HUES64 (cell line): ENCODE measurements around the gene BCL10. TPM values are rescaled to one million over a fixed set of nuclear protein-coding genes. Genes with fewer than 3 reads are reported as not detected.

Experiments used
- H3K27ac ChIP-seq: 2 replicates; pipeline ENCODE4 v1.7.0; 2013; ENCODE audit warnings: low read depth, low read length, inconsistent platforms
- H3K27me3 ChIP-seq: 2 replicates; pipeline ENCODE4 v1.6.1; 2013; ENCODE audit warnings: mild to moderate bottlenecking, low read length; ENCODE audit not compliant: insufficient read depth
- H3K36me3 ChIP-seq: 2 replicates; pipeline ENCODE4 v1.6.1; 2013; ENCODE audit warnings: mild to moderate bottlenecking, low read length; ENCODE audit not compliant: insufficient read depth
- H3K4me1 ChIP-seq: 2 replicates; pipeline ENCODE4 v1.6.1; 2013; ENCODE audit warnings: mild to moderate bottlenecking, low read length, moderate library complexity; ENCODE audit not compliant: insufficient read depth
- H3K4me3 ChIP-seq: 2 replicates; pipeline ENCODE4 v1.5.1; 2013; ENCODE audit warnings: mild to moderate bottlenecking, low read length, moderate library complexity
- H3K9ac ChIP-seq: 2 replicates; pipeline ENCODE4 v1.6.1; 2013; ENCODE audit warnings: mild to moderate bottlenecking, low read depth, low read length
- H3K9me3 ChIP-seq: 2 replicates; pipeline ENCODE4 v1.6.1; 2013; ENCODE audit warnings: low read depth, low read length; ENCODE audit not compliant: insufficient read depth
- WGBS: fragments of 150-250, 120-280 bp; methylation state at CpG from one replicate; pipeline ENCODE4 v1.1.7; 2013; ENCODE audit warnings: missing lambda C conversion rate; 5-methylcytosine and 5-hydroxymethylcytosine counted together
- polyA plus RNA-seq, 2 experiments: library from polyadenylated mRNA; stranded (reverse); fragments of 50-300 nt; gene quantifications; one replicate each; pipeline ENCODE4 v1.2.3, GENCODE V29; 2013

Gene BCL10
- 14.9 TPM for polyA plus RNA-seq (2013, experiment 1 of 2)
- 14.5 TPM for polyA plus RNA-seq (2013, experiment 2 of 2)

DNA sequence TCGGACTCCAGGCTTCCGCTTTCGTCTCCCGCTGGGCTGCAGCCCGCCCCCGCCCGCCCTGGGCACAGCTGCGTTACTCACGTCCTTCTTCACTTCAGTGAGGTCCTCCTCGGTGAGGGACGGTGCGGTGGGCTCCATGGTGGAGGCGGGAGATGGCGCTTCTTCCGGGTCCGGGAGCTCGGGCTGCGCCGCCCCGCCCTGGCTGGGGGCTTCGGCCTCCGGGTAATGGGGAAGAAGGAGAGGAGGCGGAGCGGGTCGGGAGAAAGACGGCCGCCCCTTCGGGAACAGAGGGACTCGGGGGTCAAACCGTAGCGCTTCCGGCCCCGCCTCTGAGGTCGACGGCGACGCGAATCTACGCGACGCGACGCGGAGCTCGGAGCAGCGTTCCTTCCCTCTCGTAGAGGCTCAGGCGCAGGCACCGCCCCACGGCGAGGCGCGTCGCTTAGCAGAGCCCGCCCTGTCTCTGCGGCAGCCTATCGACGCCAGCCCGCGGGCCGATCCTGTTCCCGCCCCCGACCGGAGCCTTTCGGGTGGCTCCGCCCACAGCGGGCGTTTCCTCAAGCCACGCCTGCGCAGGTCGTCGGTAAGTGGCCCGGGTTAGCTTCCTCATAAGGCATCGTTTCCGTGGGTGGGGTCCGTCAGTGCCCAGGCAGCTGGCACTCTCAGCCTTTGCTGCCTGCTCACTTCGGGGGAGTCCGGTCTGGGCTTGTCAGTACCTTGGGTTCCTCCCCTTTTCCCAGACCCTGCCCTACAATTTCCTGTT lies at the start of gene BCL10:
Gene BCL10 (minus strand): TSS at position 418 of the 763 bp plus-strand sequence. CDS start 280 bp downstream, at position 138.
- Histone ChIP-seq H3K9me3 (no peaks in the 10 kb centered on the region), H3K27me3 (no peaks in the 10 kb centered on the region), H3K4me3 (peak within 1 kb of the TSS; percentile 87), H3K9ac (peak within 1 kb of the TSS; percentile 84), H3K4me1 (peaks cover 6% of the 10 kb centered on the region; the same call in 1 of the 2 replicates), H3K27ac (peak within 1 kb of the TSS; percentile 96), H3K36me3 (peaks cover 14% of the 10 kb centered on the region)
- under 1% methylated on average over 78 of the region's 78 CpGs for WGBS

DNA sequence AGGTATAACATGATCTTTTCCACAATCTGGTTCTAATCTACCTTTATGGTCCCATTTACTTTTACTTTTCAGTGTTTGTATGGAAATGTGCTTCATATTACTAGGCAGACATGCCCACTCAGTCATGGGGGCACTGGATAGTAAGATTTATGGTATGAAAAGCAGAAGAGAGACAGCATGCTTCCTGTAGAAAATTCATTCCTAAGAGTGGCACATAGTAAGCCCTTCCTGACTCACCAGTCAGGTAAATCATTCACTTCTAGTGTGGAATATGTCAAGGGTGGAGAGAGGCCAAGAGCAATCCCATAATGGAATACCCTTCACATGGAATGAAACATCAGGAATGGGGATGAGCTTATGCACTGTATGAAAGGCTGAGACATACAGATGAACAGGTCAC lies 49.5 kb upstream of the BCL10 start:
- no peak overlapping the region for H3K4me3 ChIP-seq
- H3K27ac ChIP-seq: no peak overlapping the region
- H3K9me3 ChIP-seq: no peaks in the 10 kb centered on the region
- peaks cover 43% of the 10 kb centered on the region for H3K4me1 ChIP-seq
- H3K36me3 ChIP-seq: no peaks in the 10 kb centered on the region
- no peak overlapping the region for H3K9ac ChIP-seq
- H3K27me3 ChIP-seq: no peaks in the 10 kb centered on the region

DNA sequence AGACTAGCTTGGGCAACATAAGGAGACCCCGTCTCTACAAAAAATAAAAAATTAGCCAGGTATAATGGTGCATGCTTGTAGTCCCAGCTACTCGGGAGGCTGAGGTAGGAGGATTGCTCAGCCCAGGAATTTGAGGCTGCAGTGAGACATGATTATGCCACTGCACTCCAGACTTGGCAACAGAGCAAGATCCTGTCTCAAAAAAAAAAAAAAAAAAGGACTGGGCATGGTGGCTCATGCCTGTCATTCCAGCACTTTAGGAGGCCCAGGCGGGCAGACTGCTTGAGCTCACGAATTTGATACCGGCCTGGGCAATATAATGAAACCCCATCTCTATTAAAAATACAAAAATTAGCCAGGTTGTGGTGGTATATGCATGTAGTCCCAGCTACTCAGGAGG lies 47.3 kb upstream of the BCL10 start:
- Histone ChIP-seq H3K36me3 (no peaks in the 10 kb centered on the region), H3K4me3 (no peak overlapping the region), H3K9ac (no peak overlapping the region), H3K27me3 (no peaks in the 10 kb centered on the region), H3K4me1 (peaks cover 23% of the 10 kb centered on the region), H3K27ac (no peak overlapping the region), H3K9me3 (no peaks in the 10 kb centered on the region)
- WGBS: 97% methylated on average over 2 of the region's 5 CpGs

DNA sequence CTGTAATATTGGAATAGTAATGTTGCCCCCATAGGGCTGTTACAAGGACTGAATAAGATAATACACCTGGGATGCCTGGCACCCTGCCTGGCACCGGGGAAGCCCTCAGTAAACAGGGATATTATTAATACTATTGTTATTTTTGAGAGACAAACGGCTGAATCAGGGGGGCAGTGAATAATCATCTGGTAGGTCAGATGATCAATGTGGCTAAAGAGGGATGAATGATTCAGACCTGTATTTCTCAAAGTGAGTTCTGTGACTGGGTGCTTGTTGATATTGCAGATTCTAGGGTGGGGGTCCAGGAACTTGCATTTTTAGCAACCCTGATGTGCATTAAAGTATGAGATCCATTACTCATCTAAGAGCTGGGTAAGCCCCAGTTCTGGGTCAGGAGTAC lies 46.2 kb upstream of the BCL10 start:
- Histone ChIP-seq H3K4me3 (no peak overlapping the region), H3K9me3 (no peaks in the 10 kb centered on the region), H3K9ac (no peak overlapping the region), H3K36me3 (no peaks in the 10 kb centered on the region), H3K4me1 (peaks cover 13% of the 10 kb centered on the region), H3K27ac (no peak overlapping the region), H3K27me3 (no peaks in the 10 kb centered on the region)
- WGBS: 100% methylated on average over 2 of the region's 2 CpGs

DNA sequence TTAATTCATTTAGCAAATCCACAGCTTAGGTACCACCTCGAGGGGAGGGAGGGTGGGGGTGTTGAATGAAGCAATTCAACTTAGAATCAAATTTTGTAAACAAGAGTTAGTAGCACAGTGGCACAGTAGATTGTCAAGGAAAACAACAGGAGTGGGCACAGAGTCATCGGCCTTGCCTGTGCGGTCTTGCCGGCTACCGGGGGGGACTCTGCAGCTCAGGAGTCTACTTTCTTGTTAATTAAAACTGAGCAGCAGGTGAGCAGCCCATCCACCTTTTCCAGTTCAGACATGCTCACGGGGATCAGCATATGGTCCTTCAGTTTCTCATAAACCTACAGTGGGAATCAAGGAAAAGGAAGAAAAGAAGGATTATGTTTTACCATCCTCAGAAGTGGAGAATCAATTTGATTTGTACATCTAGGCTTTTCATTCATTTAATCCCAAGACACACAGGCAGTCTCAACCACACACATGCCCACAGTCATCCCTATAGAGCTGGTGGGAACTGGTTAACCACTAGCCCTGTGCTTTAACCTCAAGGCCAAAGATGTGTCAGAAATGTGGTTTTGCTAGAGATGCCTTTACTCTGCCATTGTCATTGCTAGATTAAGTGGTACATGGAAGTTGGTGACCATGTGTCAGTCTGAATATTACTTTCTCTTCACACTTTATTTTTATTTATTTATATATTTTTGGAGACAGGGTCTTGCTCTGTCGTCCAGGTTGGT lies 45.0 kb upstream of the BCL10 start:
- Histone ChIP-seq H3K9ac (no peak overlapping the region), H3K4me3 (no peak overlapping the region), H3K9me3 (no peaks in the 10 kb centered on the region), H3K27ac (no peak overlapping the region), H3K4me1 (peaks cover 13% of the 10 kb centered on the region), H3K27me3 (no peaks in the 10 kb centered on the region), H3K36me3 (no peaks in the 10 kb centered on the region)
- 96% methylated on average over 7 of the region's 7 CpGs for WGBS

DNA sequence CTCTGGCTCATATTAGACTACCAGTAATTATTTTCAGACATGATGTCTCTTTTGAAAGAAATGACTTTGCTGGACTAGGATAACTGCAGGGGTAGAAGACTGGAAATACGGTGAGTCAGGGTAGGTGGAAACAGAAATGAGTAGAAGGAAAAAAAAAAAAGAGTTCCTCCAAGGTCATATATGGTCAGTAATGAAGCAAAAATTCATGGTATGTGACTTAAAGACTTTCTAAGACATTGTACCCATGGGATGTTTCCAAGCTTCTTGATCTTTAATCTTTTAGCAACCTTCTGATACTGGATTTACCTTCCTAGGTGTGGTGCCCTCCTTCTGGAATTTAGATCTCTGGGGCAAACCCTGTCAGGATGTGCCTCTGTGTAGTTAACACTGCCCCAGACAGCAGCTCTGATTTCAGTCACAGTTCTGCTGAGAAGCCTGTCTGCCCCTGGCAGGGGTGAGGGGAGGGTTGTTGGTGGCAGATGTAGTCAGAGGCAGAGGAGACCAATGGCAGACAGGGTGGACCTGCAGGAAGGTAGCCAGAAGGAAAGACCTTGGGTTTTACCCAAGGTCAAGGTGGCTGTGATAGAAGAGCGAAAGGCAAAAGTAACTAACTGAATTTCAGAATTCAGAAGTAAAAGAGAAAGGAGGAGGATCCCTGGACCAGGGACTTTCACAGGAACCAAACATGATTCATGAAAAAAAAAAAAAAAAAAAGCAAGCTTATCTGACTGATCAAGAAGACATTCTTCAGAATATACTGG lies 44.1 kb upstream of the BCL10 start:
- H3K9me3 ChIP-seq: no peaks in the 10 kb centered on the region
- H3K4me1 ChIP-seq: peaks cover 13% of the 10 kb centered on the region
- no peaks in the 10 kb centered on the region for H3K36me3 ChIP-seq
- H3K4me3 ChIP-seq: no peak overlapping the region
- H3K27ac ChIP-seq: no peak overlapping the region
- 95% methylated on average over 2 of the region's 2 CpGs for WGBS
- H3K9ac ChIP-seq: no peak overlapping the region
- H3K27me3 ChIP-seq: no peaks in the 10 kb centered on the region

DNA sequence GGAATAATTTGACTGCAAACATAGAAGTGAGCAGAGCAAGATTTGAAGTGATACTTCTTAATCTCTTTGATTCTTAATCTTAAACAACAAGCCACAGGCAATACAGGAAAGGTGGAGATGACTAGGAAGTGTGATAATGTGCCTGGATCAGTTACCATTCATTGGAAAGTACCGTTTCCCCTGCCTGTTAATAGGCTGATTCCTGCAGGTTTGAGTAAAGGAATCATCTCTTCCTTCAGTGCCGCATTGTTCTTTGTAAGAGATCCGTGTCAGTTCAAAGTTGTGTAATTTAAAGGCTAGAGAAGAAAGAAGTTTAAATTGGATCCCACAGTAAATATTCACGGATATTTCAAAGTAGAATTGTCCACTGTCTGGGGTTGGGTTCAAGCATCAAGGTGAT lies 43.5 kb upstream of the BCL10 start:
- Histone ChIP-seq H3K27ac (no peak overlapping the region), H3K9ac (no peak overlapping the region), H3K9me3 (no peaks in the 10 kb centered on the region), H3K4me3 (no peak overlapping the region), H3K27me3 (no peaks in the 10 kb centered on the region), H3K36me3 (no peaks in the 10 kb centered on the region), H3K4me1 (peaks cover 8% of the 10 kb centered on the region; the same call in 1 of the 2 replicates)
- 91% methylated on average over 4 of the region's 4 CpGs for WGBS

DNA sequence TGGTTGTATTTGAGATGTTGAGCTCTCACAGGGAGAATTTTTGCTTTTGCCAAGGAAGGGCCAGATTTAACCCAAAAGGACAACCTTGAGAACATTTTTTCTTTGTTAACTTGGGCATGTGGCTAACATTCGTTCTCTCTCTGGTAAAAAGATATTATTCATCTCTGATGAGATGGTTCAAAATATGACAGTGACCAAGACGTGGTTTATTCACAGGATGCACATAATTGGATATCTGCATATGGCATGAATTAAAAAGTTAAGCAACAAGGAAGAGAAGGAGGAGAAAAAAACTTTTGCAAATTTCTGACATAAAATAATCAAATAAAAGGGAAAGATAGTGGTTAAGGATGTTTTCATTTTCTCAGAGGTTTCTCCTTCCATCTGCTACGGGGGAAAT lies 43.1 kb upstream of the BCL10 start:
- H3K27me3 ChIP-seq: no peaks in the 10 kb centered on the region
- 99% methylated on average over 3 of the region's 3 CpGs for WGBS
- no peaks in the 10 kb centered on the region for H3K9me3 ChIP-seq
- no peak overlapping the region for H3K27ac ChIP-seq
- H3K36me3 ChIP-seq: no peaks in the 10 kb centered on the region
- H3K4me3 ChIP-seq: no peak overlapping the region
- H3K9ac ChIP-seq: no peak overlapping the region
- H3K4me1 ChIP-seq: peaks cover 3% of the 10 kb centered on the region; the same call in 1 of the 2 replicates

DNA sequence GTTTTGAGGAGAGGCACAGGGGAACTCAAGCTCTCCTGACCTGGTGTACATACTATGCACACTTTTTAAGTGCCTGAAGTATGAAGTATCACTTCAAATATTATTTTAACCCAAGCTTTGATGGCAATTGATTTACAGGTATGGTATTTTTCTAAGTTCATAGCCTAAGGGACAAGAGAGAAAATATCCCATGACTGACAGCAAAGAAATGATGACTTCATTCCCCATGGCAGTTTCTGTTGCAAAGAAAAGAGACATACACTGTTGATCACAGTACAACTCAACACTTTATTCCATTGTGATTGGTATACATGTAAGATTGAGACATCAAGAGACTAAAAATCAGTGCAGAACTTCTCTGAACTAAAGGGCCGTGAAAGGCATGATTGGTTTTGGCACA lies 41.8 kb upstream of the BCL10 start:
- Histone ChIP-seq H3K36me3 (no peaks in the 10 kb centered on the region), H3K4me3 (no peak overlapping the region), H3K27ac (no peak overlapping the region), H3K9ac (no peak overlapping the region), H3K9me3 (no peaks in the 10 kb centered on the region), H3K4me1 (no peaks in the 10 kb centered on the region), H3K27me3 (no peaks in the 10 kb centered on the region)
- 88% methylated on average over 1 of the region's 1 CpG for WGBS

DNA sequence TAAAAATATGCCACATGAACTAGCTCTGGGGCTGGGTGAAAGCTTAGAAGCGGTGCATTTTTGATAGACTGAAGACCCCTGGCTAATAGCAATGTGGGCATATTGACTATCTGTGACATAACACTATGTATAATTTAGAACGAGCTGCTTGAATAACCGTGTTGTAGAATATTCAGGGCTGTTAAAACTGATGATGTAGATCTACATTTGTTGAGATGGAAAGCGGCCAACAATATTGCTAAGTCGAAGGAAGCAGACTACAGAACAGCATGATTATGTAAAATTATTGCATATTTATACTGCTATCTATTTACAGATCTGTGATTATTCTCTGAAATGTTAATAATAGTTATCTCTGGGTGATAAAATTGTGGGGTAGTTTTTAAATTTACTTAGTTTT lies 41.1 kb upstream of the BCL10 start:
- Histone ChIP-seq H3K4me1 (no peaks in the 10 kb centered on the region), H3K27me3 (no peaks in the 10 kb centered on the region), H3K27ac (no peak overlapping the region), H3K36me3 (no peaks in the 10 kb centered on the region), H3K9me3 (no peaks in the 10 kb centered on the region), H3K4me3 (no peak overlapping the region), H3K9ac (no peak overlapping the region)
- 95% methylated on average over 4 of the region's 5 CpGs for WGBS

DNA sequence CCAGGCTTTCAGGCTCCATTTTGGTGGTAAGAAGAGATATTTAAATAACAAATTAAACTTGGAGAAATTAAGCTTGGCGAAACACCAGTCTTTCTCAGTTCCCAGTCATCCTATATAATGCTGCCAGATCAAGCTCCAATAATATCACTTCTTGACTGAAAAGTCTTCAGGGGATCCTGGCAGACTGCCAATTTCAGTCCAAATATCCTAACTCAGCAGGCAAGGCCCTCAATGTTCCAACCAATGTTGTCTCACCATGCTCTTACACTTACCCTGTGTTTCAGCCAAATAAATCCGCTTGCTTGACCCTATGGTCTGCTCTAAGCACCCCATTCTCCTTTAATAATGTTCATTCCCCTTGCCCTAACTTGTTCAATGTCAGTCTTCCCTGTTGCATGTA lies 39.9 kb upstream of the BCL10 start:
- WGBS: 86% methylated on average over 2 of the region's 2 CpGs

More for the DNA sequence above, 39.9 kb upstream of the BCL10 start:
- H3K9me3 ChIP-seq: no peaks in the 10 kb centered on the region
- H3K27me3 ChIP-seq: no peaks in the 10 kb centered on the region
- no peak overlapping the region for H3K9ac ChIP-seq
- H3K36me3 ChIP-seq: no peaks in the 10 kb centered on the region
- H3K4me3 ChIP-seq: no peak overlapping the region
- no peak overlapping the region for H3K27ac ChIP-seq
- H3K4me1 ChIP-seq: no peaks in the 10 kb centered on the region
